Superior temporal gyrus (tissue), 1 donor: ENCODE data around the gene TMEM86B.
"Not testable (repeated sequence)": the region's sequence is repeated elsewhere in the genome, so short reads cannot be mapped to it uniquely, and the experiment has no call there.

Experiments used
- DNase-seq: peaks from one replicate; pipeline ENCODE4 v3.0.0-alpha.2; 2016; ENCODE audit errors: extremely low spot score

Gene TMEM86B

DNA sequence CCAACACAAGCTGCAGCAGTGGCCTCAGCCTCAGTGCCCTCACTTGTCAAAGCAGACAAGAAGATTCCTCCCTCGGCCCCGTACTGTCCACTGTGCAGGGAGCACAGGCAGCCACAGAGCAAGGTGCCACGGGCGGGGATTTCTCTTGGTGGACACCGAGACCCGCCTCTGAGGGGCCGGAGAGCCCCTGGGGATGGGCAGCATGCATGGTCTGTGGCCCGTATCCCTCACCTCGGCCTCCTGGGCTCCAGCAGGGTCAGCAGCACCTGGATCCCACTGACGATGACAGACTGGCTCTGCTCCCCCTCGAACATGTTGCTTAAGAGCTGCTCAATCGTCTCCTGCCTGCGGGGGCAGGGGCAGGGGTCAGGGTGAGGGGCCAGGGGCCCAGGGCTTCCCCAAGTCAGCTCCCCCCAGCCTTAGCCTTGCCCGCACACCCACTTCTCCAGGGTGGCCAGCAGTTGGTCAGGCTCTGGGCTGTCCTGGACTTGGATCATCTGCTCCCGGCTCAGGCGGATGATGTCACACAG, 13.4 kb upstream of the TMEM86B start:
- DNase-seq = no peak

GRCh38 chr19:55241143-55241934, 12.8 kb upstream of the TMEM86B start:
- DNase-seq = no peak

GRCh38 chr19:55240713-55241020, 12.1 kb upstream of the TMEM86B start:
- no peak for DNase-seq

- DNase-seq = no peak
These were observed 10.4 kb upstream of the TMEM86B start for GRCh38 chr19:55239004-55239403.

DNA sequence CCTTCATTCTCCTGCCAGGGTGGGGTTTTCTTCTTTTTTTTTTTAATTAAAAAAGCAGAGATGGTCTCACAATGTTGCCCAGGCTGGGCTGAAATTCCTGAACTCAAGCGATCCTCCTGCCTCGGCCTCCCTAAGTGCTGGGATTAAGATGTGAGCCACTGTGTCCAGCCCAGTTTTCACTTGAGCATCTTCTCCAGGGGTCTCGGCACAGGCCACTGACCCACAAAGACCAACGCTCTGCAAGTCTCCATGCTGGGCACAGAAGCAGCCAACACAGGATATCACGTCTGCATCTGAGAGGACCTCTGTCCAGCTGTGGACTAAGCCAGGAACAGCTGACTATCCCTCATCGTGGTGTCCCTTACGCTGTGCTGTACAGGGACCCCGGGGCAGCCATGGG, 9.5 kb upstream of the TMEM86B start:
- DNase-seq = no peak

DNA sequence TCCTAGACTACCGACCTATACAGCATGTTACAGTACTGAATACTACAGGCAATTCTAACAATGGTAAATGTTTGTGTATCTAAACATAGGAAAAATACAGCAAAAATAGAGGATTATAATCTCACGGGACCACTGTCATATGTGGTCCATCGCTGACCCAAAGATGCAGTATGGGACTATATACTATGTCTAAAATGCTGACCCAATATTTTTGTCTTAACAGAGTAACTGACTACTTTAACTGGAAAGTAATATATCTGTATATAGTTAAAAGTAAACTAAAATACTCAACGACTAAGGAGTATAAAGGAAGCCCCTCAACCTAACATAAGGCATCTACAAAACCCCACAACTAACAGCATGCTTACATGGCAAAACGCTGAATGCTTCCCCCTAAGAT, 4.4 kb upstream of the TMEM86B start:
- no peak for DNase-seq

DNA sequence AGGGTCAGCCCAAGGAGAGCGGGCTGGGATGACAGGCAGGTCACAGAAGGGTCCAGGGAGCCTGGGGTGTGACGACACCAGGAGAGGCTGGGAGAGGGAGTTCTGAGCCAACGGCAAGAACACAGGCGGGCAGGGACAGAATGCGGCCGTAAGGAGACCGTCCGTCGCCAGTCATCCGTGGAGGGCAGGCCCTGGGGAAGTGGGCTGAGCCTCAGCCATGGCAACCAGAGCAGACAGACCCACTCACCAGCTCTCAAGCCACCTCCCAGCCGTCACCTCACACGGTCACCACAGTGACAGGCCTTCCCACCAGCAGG, 3.7 kb upstream of the TMEM86B start:
- DNase-seq = no peak

DNA sequence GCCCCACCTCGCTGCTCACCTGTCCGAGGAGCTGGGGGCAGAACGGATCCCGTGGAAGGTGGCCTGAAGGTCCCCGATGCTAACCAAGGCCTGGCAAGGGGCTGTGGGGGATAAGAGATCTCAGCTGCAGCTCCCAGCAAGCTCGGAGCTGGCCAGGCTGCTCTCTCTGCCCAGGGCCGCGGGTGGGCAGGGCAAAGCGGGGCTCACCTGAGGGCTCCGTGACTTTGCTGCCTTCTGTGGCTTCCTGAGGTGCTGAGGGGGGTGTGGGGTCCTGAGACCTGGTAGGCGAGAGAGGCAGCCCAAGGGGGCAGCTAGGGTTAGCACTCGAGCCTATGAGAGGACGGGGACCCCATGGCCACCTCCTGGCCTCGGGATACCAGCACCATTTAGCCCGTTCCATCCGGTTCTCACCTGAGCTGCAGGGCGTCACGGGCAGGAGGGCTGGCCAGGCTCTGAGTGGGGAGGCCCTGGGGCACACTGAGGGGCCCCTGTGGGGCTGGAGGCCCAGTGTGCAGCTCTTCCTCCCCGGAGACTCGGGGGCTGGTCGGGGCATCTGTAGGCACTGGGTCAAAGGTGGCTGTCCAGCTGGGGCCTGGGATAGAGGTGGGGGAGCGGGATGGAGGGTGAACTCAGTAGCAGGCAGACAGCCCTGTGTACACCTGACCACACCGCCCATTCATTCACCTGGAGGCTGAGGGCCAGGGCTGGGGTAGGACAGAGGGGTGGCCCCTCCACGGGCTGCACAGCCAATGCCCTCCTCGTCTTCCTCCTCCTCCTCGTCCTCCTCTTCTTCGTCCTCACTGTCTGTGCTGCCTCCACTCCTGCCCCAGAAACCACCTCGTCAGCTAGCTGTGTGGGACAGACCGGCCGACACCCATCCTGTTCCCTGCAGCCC, 3.1 kb upstream of the TMEM86B start:
- no peak for DNase-seq

- DNase-seq = no peak
These were observed 2.2 kb upstream of the TMEM86B start for GRCh38 chr19:55230780-55231179.

GRCh38 chr19:55230329-55230728, 1.8 kb upstream of the TMEM86B start:
- no peak for DNase-seq

DNA sequence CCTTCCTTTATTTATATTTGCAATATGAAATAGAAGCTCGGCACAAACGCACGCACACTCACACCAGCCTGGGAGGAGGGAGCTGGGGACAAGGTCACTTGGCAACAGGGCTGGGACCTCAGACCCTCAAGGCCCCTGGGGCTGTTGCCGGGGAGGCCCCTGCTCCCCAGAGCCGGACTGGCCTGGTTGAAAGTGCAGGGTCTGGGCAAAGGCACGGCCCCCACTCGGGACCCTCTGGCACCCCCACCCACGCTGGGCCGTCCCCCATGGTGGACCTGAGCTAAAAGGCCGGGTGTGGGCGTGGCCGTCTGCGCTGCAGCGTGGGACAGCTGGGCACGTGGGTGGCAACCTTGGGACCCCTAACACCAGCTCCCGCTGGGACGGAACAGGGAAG, 1.2 kb upstream of the TMEM86B start:
- no peak for DNase-seq

DNA sequence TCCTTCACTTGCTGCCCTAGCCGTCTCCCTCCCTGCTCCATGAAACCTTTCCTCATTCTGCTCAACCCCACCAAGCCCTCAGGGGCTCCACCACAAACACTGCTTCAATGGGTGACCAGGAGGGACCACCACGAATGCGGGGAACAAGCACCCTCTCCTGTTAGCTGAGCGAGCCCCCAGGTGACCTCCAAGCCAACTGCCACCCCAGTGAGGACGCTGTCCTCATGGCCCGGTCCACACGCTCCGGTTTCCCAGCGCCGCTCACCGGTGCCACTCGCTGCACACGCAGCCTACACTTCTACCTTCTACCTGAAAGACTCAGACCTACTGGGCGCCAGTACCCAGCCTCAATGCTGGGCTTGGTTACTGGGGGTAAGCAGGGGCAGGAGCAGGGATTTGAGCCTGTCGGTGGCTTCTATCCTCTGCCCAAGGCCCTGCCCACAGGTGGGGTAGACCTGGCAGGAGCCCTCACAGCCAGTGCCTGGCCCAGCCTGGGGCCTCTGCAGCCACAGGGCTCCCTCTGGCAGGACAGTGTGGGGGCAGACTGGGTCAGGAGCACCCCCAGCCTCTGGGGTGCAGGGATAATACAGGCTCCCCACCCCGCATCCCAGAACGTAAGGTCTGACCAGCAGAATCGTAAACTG, 704 bp upstream of the TMEM86B start:
- no peak for DNase-seq

DNA sequence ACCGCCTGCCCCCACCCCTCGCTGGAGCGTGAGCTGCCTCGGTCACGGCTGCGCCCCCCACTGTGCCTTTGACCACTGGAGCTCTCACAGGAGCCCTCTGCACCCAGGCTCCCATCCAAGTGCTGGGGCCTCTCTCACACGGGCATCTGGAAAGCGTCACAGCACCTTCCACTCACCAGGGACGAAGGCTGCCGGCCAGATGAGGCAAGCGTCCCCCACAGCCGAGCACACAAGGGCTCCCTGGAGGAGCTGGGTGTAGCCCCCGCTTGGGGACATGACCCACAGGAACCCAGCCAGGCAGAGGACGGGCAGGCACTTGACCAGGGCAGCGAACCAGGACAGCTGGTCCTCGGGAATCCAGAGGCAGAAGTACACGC, 560 bp downstream of the TMEM86B start:
- no peak for DNase-seq

GRCh38 chr19:55227241-55228014, 1.1 kb downstream of the TMEM86B start:
- no peak for DNase-seq

- DNase-seq = no peak
These were observed 1.8 kb downstream of the TMEM86B start for GRCh38 chr19:55226788-55227187.

GRCh38 chr19:55226273-55226672, 2.3 kb downstream of the TMEM86B start:
- no peak for DNase-seq

GRCh38 chr19:55225415-55225958, 3.1 kb downstream of the TMEM86B start:
- no peak for DNase-seq

- not testable (repeated sequence) for DNase-seq
These were observed 3.7 kb downstream of the TMEM86B start for GRCh38 chr19:55224679-55225414.

GRCh38 chr19:55224038-55224665, 4.4 kb downstream of the TMEM86B start:
- no peak for DNase-seq

GRCh38 chr19:55223291-55224037, 5.1 kb downstream of the TMEM86B start:
- no peak for DNase-seq
